Globus pallidus (tissue), 1 donor: ENCODE results near the gene SLC19A1.

Experiments
- DNase-seq: peaks from one replicate; pipeline ENCODE4 v3.0.0-alpha.2; 2015; ENCODE audit warnings: low spot score

Gene SLC19A1

DNA sequence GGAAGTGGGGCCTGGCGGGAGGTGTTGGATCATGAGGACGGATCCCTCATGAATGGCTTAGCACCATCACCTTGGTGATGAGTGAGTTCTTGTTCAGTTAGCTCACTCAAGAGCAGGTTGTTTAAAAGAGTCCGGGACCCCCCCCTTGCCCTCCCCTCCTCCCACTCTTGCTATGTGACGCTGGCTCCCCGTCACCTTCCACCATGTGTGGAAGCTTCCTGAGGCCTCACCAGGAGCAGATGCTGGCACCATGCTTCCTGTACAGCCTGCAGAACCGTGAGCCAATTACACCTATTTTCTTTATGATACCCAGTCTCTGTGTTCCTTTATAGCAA is 3.0 kb upstream of the SLC19A1 start:
- no peak for DNase-seq

DNA sequence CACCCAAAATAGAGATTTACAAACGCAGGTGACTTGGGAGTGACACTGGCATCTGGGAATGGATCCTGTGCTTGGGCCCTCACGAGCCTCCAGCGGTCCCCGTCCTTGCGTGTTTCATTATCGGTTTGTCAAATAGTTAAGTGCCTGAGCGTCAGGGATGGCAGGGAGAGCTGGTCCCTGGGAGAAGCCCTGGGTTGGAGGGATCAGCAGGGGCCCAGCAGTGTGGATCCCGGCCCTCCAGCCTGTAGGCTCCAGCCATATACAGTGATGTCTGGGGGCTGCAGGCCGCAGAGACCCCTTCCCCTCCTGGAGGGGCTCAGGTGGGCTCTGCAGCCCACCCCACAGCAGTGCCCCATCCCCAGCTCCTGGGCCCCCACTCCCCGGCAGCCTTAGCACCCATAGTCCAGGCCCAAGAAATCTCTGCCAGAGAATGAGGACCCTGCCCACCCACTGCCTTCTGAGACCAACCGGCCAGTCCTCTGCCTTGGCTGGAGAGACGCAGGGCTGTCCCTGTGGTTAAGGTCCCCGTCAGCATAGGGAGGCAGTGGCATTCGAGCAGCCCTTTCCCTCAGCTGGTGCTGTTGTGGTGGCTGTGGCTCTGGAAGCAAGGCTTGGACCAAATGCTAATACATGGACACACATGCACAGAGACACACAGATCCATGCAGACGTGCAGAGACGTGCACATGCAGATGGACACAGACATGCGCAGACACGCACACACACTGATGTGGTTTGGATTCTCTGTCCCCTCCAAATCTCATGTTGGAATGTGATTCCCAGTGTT is 2.4 kb upstream of the SLC19A1 start:
- DNase-seq: no peak

DNA sequence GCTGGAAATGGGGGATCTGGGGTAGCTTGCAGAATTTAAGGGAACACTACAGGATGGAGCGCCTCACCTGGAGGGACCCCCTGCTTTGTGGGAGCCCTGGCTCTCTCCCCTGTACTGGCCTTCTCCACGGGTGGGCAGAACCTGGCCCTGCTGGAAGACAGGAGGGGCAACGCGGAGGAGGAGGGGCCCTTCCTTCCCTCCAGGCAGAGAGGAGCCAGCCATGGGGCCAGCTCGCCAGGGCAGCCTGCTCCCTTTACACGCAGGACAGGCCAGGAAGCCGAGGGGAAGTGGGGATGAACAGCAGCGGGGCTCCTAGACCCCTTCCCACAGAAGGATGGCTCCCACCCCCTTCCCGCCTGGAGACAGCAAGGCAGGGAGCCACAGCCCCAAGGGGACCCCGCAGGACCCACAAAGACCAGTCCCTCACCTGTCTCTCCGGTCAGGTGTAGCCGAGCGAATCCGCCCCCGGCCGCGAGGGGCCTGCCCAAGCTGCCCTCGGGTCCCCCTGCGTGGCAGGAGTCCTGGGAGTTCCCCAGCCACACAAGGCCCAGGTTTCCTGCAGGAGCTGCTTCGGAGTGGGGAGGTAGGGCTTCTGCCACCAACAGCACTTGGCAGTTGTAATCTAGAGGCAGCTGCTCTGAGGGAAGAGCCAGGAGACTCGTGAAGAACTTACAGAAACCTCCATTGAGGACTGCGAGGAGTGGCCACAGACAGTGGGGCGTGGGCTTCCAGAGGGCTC is 1.6 kb upstream of the SLC19A1 start:
- no peak for DNase-seq

DNA sequence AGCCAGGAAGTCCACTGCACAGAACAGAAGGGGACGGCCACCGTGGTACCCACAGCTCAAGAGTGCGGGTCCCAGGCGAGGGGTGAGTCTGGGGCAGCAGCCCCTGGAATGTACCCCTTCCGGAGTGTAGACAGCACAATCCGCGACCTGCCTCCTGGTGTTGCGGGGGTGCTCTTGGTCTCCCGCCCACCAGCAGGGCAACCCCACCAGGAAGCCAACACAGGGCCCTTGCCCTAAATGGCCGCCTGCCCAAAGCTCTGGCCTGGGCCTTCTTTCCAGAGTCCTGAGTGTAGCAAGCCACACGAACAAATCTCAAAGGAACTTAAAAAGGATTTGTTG is 1.1 kb upstream of the SLC19A1 start:
- no peak for DNase-seq

DNA sequence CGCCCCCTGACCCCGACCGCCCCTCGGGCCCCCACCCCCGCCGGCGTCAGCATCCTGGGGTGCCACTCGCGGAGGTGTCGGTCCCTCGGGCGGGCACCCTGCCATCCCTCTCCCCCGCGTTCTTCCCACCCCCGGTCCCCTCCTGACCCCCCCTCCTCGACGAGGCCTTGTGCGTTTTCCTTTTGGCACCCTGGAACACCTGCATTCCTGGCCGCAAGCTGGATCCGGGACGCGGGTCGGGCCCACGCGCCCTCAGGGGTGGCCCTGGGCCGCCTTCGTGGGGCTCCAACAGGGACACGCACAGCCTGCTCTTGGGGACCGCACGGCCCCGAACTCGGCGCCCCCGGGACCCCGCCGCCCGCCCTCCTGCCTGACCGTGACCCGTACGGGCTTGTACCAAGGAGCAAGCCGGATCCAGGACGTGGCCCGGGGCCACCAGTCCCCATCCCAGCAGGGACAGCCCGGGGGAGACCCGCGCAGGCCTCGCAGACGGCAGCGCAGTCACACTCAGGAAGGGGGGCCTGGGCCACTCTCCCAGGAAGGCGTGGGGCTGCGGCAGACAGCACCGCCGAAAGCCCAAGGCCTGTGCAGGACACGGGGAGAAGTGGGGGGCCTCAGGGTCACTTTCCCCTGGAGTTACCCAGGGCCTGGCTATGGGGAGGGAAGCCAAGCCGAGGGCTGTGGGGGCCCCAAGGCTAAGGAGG is 579 bp upstream of the SLC19A1 start:
- no peak for DNase-seq

DNA sequence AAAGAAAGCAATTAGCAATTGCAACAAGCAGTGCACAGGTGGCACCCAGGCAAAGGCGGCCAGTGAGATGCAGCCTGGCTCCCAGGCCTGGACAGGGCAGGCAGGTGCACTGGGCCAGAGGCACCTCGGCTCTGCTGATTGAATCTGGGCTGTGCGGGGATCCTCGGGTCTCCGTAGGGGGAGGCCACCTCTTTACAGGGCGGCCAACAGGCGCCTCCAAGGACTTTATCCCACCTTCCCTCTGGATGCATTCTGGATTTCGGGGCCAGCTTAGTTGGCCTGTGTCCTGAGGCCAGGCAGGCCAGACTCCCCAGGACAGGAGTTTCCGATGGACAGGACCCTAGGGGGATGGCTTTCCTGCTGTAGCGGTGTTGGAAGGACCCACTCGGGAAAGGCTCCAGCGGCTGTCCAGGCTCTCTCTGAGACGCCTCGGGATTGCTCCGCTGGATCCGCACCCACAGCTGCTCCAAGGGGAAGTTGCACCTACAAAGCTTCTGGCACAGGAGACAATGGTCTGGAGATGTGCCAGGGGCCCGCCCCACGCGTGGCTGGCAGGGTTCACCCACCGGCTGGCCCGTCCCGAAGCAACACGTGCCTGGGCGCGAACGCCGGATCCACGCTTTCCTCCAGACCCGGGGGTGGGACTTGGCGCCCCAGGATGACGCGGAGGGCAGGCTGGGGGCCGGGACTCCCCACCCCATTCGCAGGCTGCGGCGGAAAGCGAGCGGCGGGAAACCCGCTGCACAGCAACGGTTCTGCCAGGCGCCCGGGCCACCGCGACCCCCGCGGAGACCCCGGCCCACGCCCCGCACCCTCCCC is 810 bp downstream of the SLC19A1 start:
- DNase-seq: peak; percentile 47

DNA sequence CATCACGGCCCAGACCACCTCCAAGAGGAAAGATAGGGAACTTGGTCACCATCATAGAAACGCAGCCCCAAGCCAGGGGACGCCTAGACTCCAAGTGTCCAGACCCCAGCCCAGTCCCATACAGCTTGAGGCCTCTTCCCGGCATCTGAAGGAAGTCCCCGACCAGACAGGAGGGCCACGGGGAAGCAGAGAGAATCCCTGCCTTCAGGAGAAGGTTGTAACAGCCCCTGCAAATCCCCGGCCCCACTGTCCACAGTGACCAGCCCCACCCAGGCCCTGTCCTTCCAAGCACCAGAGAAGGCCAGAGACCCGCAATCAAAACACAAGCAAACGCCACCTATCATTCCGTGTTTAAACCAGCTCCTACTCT is 1.7 kb downstream of the SLC19A1 start:
- no peak for DNase-seq

DNA sequence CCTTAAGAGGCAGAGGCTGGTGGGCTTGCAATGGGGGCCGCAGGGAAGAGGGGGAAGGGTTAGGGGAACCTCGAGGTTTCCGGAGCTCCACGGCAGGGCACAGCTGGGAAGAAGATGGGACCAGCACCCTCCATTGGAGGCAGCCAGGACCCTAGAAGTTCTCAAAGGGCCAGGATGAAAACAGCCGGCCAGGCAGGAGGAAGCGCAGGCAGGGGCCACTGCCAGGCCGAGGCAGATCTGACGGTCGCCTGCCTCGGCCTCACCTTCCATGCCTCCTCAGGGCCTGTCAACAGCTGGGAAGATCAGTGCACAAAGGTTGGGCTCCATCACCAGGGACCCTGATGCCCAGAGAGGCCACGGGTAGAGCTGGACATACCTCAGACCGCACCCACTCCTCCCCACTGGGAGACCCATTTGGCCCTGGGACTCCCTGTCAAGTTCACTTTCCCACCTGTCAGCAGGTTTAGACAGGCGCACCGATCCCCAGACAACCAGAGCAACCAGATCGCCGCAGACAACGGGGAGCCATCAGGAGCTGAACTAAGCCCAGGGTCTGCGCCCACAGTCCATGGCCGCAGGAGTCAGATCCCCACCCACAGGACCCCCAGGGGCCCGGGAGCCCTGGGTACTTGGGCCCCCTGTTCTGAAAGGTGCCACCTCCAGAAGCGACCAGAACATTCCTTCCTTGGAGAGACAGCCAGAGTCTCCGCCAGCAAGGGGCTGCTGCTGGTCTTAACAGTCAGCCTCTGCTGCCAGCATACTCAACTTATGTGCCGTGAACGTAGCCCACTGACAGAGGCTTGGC is 2.2 kb downstream of the SLC19A1 start:
- no peak for DNase-seq

DNA sequence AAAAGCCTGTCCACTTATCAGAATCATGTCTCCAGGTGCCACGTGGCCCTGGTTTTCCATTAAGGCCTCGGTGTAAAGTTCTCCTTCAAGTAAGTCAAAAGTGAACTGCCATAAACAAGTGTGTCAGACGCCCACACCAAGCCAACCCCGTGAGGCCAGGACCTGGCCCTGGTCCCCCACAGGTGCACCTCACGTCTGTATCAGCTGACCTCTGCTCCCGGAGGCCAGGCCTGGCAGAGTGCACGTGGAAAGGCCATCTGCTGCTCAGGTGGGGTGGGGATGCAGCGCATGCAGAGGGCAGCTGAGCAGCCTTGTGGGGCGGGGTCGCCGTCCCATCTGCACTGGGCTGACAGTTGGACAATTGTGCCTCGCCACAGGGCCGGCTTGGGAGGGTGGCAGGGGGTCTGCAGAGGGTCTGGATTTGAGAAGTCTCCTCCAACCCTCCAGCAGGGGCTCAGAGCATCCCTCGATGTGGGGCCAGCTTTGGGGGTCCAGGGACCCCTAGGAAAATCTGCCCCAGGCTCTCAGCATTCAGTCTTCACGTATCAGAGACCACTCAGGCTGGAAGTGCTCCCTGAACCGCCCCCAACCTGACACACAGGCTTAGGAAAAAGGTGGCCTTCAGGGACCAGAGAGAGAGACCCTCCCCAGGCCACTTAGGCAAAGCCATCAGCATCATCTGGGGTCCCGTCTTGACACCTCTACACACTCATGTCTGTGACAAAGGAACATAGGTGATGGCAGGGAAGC is 3.0 kb downstream of the SLC19A1 start:
- no peak for DNase-seq

DNA sequence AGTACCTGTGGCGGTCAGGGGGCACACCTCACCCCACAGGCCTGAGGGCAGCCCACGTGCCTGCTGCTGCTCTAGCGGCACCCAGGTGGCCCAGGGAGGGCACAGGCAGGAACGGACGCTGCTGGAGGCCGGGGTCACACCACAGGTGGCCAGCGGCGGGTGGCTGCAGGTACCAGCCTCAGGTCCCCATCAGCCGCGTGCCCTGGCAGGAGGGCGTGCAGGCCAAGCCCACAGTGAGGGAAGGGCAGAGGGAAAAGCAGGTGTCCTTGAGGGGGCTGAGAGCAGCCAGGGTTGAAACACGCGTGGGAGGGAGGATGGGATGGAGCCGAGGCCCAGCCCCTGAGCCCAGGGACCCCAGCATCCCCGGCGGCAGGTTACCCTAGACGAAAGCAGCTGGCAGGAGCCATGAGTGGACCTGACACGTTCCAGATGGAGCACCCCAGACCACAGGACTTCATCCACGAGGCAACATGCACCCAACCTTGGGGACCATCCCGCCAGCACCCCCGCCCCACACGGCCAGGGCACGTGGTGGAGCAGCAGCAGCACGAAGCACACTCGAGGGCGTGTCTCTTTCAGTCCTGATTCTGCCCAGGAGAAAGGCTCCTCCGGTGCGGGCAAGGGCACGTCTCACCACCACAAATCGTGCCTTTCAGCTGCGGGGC is 3.7 kb downstream of the SLC19A1 start:
- DNase-seq: no peak

DNA sequence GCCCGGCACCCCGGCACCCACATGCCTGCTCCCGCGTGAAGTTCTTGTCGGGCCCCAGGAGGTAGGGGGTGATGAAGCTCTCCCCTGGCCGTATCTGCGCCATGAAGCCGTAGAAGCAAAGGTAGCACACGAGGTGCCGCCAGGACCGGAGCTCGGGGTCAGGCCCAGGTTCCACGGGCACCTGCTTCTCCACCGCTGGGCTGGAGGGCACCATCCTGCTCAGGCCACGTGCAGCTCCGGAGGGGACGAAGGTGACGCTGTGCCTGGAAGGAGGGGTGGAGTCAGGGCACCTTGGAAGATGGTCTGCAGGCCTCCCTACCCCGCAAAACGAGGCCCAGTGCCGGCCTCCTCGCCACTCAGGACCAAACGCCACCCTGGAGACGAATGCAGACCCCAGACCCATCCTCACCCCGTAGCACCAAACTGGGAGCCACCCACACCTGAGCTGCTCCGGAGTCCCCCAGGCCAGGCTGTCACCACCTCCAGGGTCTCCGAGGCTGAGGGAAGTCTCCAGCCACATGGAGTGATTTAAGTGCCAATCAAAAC is 4.4 kb downstream of the SLC19A1 start:
- no peak for DNase-seq

DNA sequence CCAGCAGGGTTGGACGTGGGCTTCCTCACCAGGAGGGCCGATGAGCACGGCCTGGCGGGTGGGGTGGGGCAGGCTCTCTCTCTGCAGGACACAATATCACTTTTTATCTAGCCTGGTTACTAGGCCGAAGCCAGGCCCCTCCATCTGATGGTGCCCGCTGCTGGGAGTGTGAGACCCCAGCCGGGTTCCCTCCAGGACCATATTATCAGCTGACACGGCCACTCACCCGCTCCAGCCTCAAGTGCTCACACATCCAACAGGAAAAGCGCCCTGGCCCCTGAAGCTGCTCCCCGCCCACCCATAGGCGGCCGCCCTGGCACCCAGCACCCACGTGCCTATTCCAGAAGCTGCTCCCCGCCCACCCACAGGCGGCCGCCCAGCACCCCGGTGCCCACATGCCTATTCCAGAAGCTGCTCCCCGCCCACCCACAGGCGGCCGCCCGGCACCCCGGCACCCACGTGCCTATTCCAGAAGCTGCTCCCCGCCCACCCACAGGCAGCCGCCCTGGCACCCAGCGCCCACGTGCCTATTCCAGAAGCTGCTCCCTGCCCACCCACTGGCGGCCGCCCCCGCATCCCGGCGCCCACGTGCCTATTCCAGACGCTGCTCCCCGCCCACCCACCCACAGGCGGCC is 5.0 kb downstream of the SLC19A1 start:
- DNase-seq: no peak

DNA sequence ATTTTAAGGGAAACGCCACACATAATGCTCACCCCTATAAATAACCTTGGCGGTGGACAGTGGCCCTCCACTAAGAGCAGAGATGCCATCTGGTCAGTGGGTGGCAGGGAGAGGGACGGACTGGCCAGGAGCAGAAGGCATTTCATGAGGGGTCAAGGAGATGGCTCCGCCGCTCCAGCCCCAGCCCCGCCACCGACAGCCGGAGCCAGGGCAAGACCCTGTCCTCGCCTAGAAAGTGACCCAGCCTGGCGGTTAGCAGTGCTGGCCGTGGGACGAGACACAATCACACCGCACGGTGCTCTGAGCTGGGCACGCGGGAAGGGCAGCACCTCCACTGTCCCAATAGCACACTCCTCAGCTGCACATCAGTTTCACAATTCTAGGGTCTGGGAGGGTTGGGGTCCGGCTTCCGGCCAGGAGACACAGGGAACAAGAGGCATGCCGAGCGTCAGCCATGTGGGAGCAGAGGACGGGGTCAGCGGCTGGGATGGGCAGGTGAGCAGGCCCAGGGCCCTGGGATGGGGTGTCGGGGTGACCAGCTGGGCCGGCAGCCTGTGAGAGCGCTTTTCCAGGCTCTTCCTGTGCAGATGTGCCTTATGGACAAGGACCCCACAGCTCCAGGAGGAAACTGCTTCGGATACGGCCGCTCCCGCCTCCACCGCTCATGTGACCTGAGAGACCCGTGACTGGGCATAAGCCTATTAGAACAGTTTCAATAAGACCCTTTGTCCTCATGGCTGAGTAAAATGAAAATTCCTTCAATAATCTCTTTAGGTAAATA is 5.7 kb downstream of the SLC19A1 start:
- no peak for DNase-seq

DNA sequence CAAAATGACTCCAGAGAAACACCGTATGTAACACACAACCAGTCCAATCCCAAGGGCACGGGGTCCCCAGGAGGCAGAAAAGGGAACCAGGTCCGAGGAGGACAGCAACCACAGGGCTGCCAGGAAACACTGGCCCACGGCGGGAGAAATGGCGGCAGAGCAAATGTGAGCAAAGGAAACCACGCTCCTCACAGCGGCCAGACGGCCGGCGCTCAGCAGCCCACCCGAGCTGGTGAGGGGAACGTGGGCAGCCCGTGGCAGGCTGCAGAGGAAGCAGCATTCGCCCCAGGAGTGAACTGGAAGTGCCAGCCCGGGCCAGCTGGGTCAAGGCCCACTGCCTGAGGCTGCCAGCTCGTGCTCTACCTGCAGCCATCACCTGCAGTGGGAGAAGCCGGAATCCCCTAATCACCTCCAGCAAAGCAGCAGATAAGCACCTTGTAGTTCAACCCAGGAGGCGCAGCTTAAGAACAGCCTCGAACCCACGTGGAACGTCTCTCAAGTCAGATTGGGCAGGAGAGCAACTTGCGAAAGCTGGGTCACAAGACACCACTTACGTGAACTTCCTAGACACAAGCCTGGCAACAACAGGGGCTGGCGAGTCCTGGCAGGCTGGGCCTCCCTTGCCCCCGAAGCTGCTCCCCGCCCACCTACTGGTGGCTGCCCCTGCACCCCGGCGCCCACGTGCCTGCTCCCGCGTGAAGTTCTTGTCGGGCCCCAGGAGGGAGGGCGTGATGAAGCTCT is 6.7 kb downstream of the SLC19A1 start:
- DNase-seq: peak; percentile 63

DNA sequence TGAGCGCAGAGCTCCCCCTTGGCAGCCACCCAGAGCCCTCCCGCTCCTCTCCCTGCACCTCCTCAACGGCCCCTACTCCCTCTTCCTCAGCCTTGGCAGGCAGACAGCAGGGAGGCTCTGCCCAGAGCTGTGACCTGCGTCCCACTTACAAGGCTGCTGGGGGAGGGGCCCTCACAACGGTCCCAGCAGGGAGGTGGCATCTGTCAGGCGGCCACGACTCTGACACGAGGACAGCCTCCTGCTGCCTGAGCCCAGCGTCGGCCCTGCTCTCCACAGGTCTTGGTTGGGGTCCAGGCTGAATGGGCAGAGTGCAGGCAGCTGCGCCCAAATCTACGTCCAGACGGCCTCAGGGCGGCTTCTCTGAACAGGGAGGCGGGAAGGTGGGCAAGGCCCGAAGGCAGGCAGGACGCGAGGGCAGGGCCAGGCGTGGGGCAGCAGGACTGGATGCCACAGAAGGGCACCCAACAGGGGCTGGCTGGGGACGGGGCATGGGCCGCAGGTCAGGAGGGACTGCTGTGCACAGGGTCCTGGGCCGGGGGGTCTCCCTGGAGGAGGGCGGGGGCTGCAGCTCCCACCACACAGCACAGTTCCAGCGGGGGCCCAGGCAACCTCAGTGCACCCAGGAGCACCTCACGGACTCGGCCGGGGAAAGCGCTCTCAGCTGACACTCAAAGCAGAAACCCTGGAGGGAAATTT is 7.5 kb downstream of the SLC19A1 start:
- peak; percentile 72 for DNase-seq

DNA sequence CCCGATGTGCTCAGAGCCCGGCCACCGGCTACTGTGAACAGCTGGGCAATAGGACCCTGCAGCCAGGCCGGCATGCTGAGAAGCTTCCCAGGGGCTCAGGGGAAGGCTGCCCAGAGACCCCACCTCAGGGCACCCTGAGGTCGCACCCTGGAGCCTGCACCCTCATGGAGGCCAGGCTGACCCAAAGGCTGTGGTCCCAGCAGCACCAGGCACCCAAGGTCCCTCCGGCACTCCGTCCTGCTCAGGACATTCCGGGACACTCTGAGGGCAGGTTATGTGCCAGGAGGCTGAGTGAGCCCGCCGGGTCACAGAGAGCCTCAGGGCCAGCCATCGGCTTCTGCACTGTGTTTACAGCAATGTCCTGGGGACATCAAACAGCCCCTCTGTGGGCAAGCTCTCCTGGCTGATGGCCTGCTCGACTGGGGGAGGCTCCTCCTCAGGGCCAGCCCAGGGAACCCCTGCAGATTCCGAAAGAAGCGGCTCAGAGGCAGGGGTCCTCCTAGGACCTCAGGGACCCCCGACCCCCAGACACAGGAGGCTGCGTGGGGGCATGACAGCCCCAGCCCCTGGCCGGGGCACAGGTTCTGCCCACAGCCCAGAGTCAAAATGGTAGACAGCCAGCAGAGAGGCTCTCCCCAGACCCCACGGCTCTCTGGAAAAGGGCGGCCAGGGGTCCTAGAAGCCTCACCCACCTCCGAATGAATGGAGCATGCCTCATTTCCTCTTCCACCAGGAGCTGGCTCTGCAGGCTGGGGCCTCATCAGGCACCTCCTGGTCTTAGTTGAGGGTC is 8.2 kb downstream of the SLC19A1 start:
- DNase-seq: no peak
